Measurements from ENCODE around the gene TAF6L.
"Not testable (repeated sequence)": the region's sequence is repeated elsewhere in the genome, so short reads cannot be mapped to it uniquely, and the experiment has no call there.

The TAF6L gene

DNA sequence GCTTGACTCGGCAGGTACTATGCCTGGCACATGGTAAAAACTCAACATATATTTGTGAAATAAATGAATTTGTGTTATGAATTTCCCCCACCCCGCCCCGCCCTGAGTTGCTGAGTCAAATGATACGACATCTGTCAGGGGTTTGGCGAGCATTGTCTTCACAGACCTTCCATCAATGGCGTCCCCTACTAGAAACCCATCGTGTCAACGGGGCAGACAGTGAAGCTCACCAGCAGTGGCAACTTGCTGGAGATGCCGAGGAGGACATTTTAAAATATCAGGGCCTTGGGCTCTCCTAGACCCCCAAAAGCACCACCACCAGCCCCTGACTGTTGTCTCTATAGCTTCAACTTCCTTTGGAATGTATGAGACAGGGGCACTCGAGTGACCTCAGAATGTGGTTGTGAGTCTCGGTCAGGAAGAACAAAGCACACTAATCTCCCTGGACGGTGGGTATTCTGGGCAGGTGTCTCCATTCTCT lies 34.8 kb downstream of the TAF6L start:
- peak; percentile 36 for DNase-seq

- DNase-seq = no peak
Measured at GRCh38 chr11:62806611-62807121, 35.5 kb downstream of the TAF6L start.

GRCh38 chr11:62810748-62811147 lies 39.6 kb downstream of the TAF6L start:
- no peak for DNase-seq

DNA sequence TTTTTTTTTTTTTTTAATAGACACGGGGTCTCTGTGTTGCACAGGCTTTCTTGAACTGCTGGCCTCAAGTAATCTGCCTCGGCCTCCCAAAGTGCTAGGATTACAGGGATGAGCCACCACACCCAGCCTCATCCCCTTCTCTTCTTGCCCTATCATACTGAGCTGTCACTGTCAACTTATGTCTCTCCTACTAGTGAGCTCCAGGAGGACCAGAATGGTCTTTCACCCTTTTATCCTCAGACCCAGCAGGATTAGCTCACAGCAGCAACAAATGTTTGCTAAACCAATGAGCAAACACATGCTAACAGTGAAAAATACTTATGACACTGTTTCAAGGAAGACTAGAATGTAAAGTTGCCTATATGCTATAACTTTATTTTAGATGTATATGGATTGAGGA lies 40.5 kb downstream of the TAF6L start:
- DNase-seq = no peak

DNA sequence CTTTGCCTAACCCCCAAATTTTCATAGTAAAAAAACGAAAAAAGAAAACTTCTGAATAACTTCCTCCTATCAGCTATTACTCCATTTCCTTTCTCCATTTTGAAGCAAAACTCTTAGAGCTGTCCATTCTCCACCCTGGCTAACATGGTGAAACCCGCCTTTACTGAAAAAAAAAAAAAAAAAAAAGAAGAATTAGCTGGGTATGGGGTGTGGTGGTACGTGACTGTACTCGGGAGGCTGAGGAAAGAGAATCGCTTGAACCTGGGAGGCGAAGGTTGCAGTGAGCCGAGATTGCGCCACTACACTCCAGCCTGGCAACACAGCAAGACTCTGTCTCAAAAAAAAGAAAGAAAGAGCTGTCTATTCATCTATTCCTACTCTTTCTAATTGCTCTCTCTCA lies 45.4 kb downstream of the TAF6L start:
- DNase-seq = no peak

GRCh38 chr11:62817129-62817528 lies 45.9 kb downstream of the TAF6L start:
- DNase-seq = no peak

DNA sequence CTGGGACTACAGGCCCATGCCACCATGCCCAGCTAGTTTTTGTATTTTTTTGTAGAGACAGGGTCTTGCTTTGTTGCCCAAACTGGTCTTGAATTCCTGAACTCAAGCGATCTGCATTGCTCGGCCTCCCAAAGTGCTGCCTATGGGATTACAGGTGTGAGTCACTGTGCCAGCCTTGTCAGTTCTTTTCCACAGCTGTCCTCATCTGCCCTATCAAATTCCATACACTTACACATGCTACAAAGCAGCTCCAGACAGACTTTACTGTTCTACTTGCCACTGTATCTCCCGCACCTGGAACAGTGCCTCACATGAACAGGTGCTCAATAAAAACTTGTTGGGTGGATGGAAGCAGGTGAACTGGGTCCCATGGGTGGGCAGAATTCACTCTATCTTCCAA lies 52.5 kb downstream of the TAF6L start:
- no peak for DNase-seq

- DNase-seq = not testable (repeated sequence)
Measured at GRCh38 chr11:62828130-62828529, 56.9 kb downstream of the TAF6L start.

DNA sequence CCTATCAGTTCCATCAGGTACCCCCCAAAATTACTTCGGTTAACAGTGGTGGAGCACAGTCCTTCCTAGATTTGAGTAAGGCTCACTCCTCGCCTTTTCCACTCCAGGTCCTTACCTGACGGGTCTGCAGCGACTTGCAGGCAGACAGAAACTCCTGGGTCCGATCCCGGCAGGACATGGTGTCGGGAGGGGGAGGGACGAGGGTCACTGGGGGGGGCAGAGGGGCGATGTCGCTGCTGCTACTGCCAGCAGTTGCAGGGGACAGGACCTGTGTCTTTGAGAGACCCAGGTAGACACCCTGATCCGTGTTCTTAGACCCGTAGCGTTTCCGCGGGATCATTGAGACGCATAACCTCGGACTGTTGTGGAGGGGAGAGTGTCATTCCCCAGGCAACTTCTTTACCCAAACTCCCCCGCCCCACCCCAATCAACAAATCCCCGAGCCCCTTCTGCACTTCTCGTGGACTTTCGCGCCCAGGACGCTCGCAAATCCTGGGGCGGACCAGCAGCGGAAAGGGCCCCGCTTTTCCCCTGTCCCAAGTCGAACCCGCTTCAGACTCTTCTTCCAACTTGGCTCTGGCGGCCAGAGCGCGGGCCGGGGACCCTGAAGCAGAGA lies 59.8 kb downstream of the TAF6L start:
- no peak for DNase-seq

GRCh38 chr11:62831520-62832335 lies 60.5 kb downstream of the TAF6L start, which contains the start of gene STX5:
STX5 (minus strand) TSS chr11:62832051; CDS start chr11:62831243, 808 bp downstream.
- peak; percentile 100 for DNase-seq

GRCh38 chr11:62832336-62833234 lies 61.4 kb downstream of the TAF6L start, which contains the start of gene TEX54:
TEX54 (minus strand) TSS chr11:62832841.
- no peak for DNase-seq

GRCh38 chr11:62835336-62835735 lies 64.1 kb downstream of the TAF6L start:
- no peak for DNase-seq

Measured in stimulated activated CD4-positive, alpha-beta T cell treated with anti-CD3 and anti-CD28 coated beads, Interleukin-4, amount 100 ng/mL, for 24 hours (primary cell).